Lower lobe of right lung (tissue), 2 donors: ENCODE measurements around the gene PTBP3. TPM values are rescaled to one million over a fixed set of nuclear protein-coding genes. Genes with fewer than 3 reads are reported as not detected.

Experiments used
- ATAC-seq, 2 donors: fragments of 200-7000 bp; cut with Tn5 transposase; one replicate each; pipeline ENCODE4 v1.9.1; 2020 to 2022; ENCODE audit warnings: mild to moderate bottlenecking in 2 of 2, moderate library complexity in 2 of 2
- DNase-seq: peaks from one replicate; pipeline ENCODE4 v3.0.0-alpha.2; 2020
- H3K27ac ChIP-seq: fragments of 200-600 bp; one replicate; pipeline ENCODE4 v1.8.0; 2022
- H3K27me3 ChIP-seq: fragments of 200-600 bp; one replicate; pipeline ENCODE4 v1.8.0; 2022; ENCODE audit warnings: low read depth
- H3K36me3 ChIP-seq: fragments of 200-600 bp; one replicate; pipeline ENCODE4 v1.8.0; 2022; ENCODE audit warnings: mild to moderate bottlenecking
- H3K4me1 ChIP-seq: fragments of 200-600 bp; one replicate; pipeline ENCODE4 v1.8.0; 2022
- H3K4me3 ChIP-seq: fragments of 200-600 bp; one replicate; pipeline ENCODE4 v1.8.0; 2022; ENCODE audit warnings: mild to moderate bottlenecking
- H3K9me3 ChIP-seq: fragments of 200-600 bp; one replicate; pipeline ENCODE4 v1.8.0; 2022
- CTCF ChIP-seq: fragments of 200-600 bp; IDR thresholded peaks from one replicate; pipeline ENCODE4 v1.8.0; 2022; ENCODE audit warnings: antibody characterized with exemption, mild to moderate bottlenecking
- intact Hi-C: fragments of 100-400 bp; cut with DNase I; formaldehyde crosslinking; loops from one replicate; pipeline ENCODE4 v1.11.0; 2022
- total RNA-seq: library from RNA; stranded (reverse); fragmentation: NEBNext Ultra II Directional; extraction: Animal tissue kit (Norgen Biotek cat#: 25700); gene quantifications from one replicate; pipeline ENCODE4 v1.2.1, GENCODE V29; 2021
- donor health status: DM: no; HTN: yes; CAD: no; lungs with severe emphysema.

Gene PTBP3
- total RNA-seq, 1 donor from 2014 or later: 94.9 TPM

GRCh38 chr9:112234779-112235178, 98.6 kb downstream of the PTBP3 start:
- H3K9me3 ChIP-seq: no peaks in the 10 kb centered on the region
- H3K27ac ChIP-seq: no peak overlapping the region
- H3K4me3 ChIP-seq: no peak overlapping the region
- no peak for TF ChIP-seq CTCF
- ATAC-seq (no peak), DNase-seq (no peak)
- H3K27me3 ChIP-seq: no peaks in the 10 kb centered on the region
- intact Hi-C loops: no loop called here
- H3K36me3 ChIP-seq: peaks cover 9% of the 10 kb centered on the region
- no peaks in the 10 kb centered on the region for H3K4me1 ChIP-seq

GRCh38 chr9:112233769-112234168, 99.7 kb downstream of the PTBP3 start:
- H3K36me3 ChIP-seq: peaks cover 13% of the 10 kb centered on the region
- no peak for ATAC-seq
- H3K4me1 ChIP-seq: no peaks in the 10 kb centered on the region
- no peak overlapping the region for H3K4me3 ChIP-seq
- H3K27ac ChIP-seq: no peak overlapping the region
- no peaks in the 10 kb centered on the region for H3K27me3 ChIP-seq
- no peak for TF ChIP-seq CTCF
- DNase-seq: no peak
- intact Hi-C loops: no loop called here
- no peaks in the 10 kb centered on the region for H3K9me3 ChIP-seq

- Histone ChIP-seq H3K36me3 (peaks cover 26% of the 10 kb centered on the region), H3K9me3 (no peaks in the 10 kb centered on the region), H3K4me3 (no peak overlapping the region), H3K27ac (no peak overlapping the region), H3K27me3 (no peaks in the 10 kb centered on the region), H3K4me1 (no peaks in the 10 kb centered on the region)
- TF ChIP-seq CTCF: no peak
- intact Hi-C loops: no loop called here
- no peak for DNase-seq
- ATAC-seq: no peak
Measured at GRCh38 chr9:112232233-112232632, 101.2 kb downstream of the PTBP3 start.

- intact Hi-C loops: no loop called here
- no peak overlapping the region for H3K4me3 ChIP-seq
- ATAC-seq (no peak), DNase-seq (no peak)
- TF ChIP-seq CTCF: no peak
- no peaks in the 10 kb centered on the region for H3K27me3 ChIP-seq
- no peaks in the 10 kb centered on the region for H3K9me3 ChIP-seq
- H3K36me3 ChIP-seq: peaks cover 72% of the 10 kb centered on the region
- H3K4me1 ChIP-seq: no peaks in the 10 kb centered on the region
- no peak overlapping the region for H3K27ac ChIP-seq
Measured at GRCh38 chr9:112226091-112226490, 107.3 kb downstream of the PTBP3 start.

- Histone ChIP-seq H3K27me3 (no peaks in the 10 kb centered on the region), H3K4me1 (no peaks in the 10 kb centered on the region), H3K9me3 (no peaks in the 10 kb centered on the region), H3K36me3 (peaks cover 76% of the 10 kb centered on the region), H3K4me3 (no peak overlapping the region), H3K27ac (no peak overlapping the region)
- intact Hi-C loops: no loop called here
- ATAC-seq (no peak), DNase-seq (no peak)
- TF ChIP-seq CTCF: no peak
Measured at GRCh38 chr9:112224401-112225289, 108.8 kb downstream of the PTBP3 start.
